Esophagus squamous epithelium (tissue), 5 donors: Measurements from ENCODE around the gene LAMA1. TPM values are rescaled to one million over a fixed set of nuclear protein-coding genes. Genes with fewer than 3 reads are reported as not detected.

Experiments used
- DNase-seq: peaks from one replicate; lab custom pipeline; 2025; lab: John Stamatoyannopoulos, UW
- H3K27ac ChIP-seq, 4 donors: fragments of 200-600 bp; sonication (generic); one replicate each; pipeline ENCODE4 v1.5.1; 2016 to 2019; ENCODE audit warnings: mild to moderate bottlenecking in 1 of 4
- H3K27me3 ChIP-seq, 4 donors: fragments of 200-600 bp; sonication (generic); 1 replicate in 3 of 4; 2 replicates in 1 of 4; pipeline versions ENCODE4 v1.5.1 to v1.6.0; 2017 to 2021; ENCODE audit warnings: antibody characterized with exemption in 1 of 4
- H3K36me3 ChIP-seq, 3 donors: fragments of 200-600 bp; sonication (generic); one replicate each; pipeline ENCODE4 v1.5.1; 2016 to 2019
- H3K4me1 ChIP-seq, 3 donors: fragments of 200-600 bp; sonication (generic); one replicate each; pipeline ENCODE4 v1.5.1; 2017 to 2019
- H3K4me3 ChIP-seq, 4 donors: fragments of 200-600 bp; sonication (generic); 1 replicate in 3 of 4; 2 replicates in 1 of 4; pipeline ENCODE4 v1.5.1; 2016 to 2019; ENCODE audit warnings: mild to moderate bottlenecking in 2 of 4, moderate library complexity in 1 of 4
- H3K9me3 ChIP-seq, 3 donors: fragments of 200-600 bp; sonication (generic); one replicate each; pipeline ENCODE4 v1.5.1; 2016 to 2019
- POLR2A ChIP-seq, 4 donors: fragments of 450-650 bp; IDR thresholded peaks; one replicate each; pipeline ENCODE4 v1.6.1; 2017; ENCODE audit warnings: antibody characterized with exemption in 4 of 4, mild to moderate bottlenecking in 4 of 4, moderate library complexity in 3 of 4
- WGBS, 2 donors: methylation state at CpG; one replicate each; pipeline ENCODE4 v1.1.5; 2018; 5-methylcytosine and 5-hydroxymethylcytosine counted together
- intact Hi-C: fragments of 100-400 bp; cut with DNase I; formaldehyde crosslinking; loops from one replicate; pipeline ENCODE4 v1.15.0; 2022
- total RNA-seq, 4 donors: library from RNA; depleted of rRNA; stranded (reverse); fragments of >200 nt; gene quantifications; one replicate each; pipeline ENCODE4 v1.1.0, GENCODE V29; 2016
- TF ChIP-seq, protein P1 (sequence below), 6 experiments: fragments of 450-650 bp in 4 of 6; fragments of 200-600 bp in 2 of 6; sonication (generic) in 2 of 6; IDR thresholded peaks; one replicate each; pipeline ENCODE4 v1.5.1; 2016 to 2019; ENCODE audit warnings: antibody characterized with exemption in 6 of 6, mild to moderate bottlenecking in 4 of 6, moderate library complexity in 4 of 6
- donor health status: DM: yes; HTN: yes; CAD: no.

Gene LAMA1
- total RNA-seq, 4 donors from 2014 or later, result 0.08 to 2.7 (median 1.6) TPM

GRCh38 chr18:7011142-7011541 is 106.5 kb downstream of the LAMA1 start:
- H3K4me3 ChIP-seq, result no peak overlapping the region
- DNase-seq, result no peak
- intact Hi-C loops, result no loop called here
- no peaks in the 10 kb centered on the region for H3K27me3 ChIP-seq
- no peak overlapping the region for H3K27ac ChIP-seq
- WGBS, 2 donors, result 75 to 87% methylated on average over 11 to 19 of the region's 19 CpGs
- H3K9me3 ChIP-seq, result no peaks in the 10 kb centered on the region
- no peak for TF ChIP-seq POLR2A (IDR thresholded peaks at IDR 0.05)
- TF ChIP-seq, protein P1, sequence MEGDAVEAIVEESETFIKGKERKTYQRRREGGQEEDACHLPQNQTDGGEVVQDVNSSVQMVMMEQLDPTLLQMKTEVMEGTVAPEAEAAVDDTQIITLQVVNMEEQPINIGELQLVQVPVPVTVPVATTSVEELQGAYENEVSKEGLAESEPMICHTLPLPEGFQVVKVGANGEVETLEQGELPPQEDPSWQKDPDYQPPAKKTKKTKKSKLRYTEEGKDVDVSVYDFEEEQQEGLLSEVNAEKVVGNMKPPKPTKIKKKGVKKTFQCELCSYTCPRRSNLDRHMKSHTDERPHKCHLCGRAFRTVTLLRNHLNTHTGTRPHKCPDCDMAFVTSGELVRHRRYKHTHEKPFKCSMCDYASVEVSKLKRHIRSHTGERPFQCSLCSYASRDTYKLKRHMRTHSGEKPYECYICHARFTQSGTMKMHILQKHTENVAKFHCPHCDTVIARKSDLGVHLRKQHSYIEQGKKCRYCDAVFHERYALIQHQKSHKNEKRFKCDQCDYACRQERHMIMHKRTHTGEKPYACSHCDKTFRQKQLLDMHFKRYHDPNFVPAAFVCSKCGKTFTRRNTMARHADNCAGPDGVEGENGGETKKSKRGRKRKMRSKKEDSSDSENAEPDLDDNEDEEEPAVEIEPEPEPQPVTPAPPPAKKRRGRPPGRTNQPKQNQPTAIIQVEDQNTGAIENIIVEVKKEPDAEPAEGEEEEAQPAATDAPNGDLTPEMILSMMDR (IDR thresholded peaks at IDR 0.05), result no peak
- no peaks in the 10 kb centered on the region for H3K36me3 ChIP-seq
- H3K4me1 ChIP-seq, result no peaks in the 10 kb centered on the region

GRCh38 chr18:7004009-7004408 is 113.6 kb downstream of the LAMA1 start:
- TF ChIP-seq, protein P1 (IDR thresholded peaks at IDR 0.05), result no peak
- TF ChIP-seq POLR2A (IDR thresholded peaks at IDR 0.05), result no peak
- Histone ChIP-seq H3K4me3 (no peak overlapping the region), H3K27me3 (no peaks in the 10 kb centered on the region), H3K27ac (peak overlapping the region in 2 of 4 donors; percentile 20 to 39), H3K4me1 (peaks cover 0 to 7% (median 0%) of the 10 kb centered on the region in 3 donors), H3K9me3 (no peaks in the 10 kb centered on the region), H3K36me3 (no peaks in the 10 kb centered on the region)
- intact Hi-C loops, result no loop called here
- DNase-seq, result no peak
- WGBS, 2 donors, result 84 to 85% methylated on average over 6 of the region's 6 CpGs

GRCh38 chr18:7002107-7002506 is 115.5 kb downstream of the LAMA1 start:
- H3K4me1 ChIP-seq, result peaks cover 0 to 7% (median 0%) of the 10 kb centered on the region in 3 donors
- TF ChIP-seq, protein P1 (IDR thresholded peaks at IDR 0.05), result no peak
- no peak overlapping the region for H3K4me3 ChIP-seq
- H3K27ac ChIP-seq, result no peak overlapping the region
- no peaks in the 10 kb centered on the region for H3K9me3 ChIP-seq
- DNase-seq, result no peak
- 77 to 86% methylated on average over 3 of the region's 3 CpGs for WGBS, 2 donors
- intact Hi-C loops, result no loop called here
- no peaks in the 10 kb centered on the region for H3K27me3 ChIP-seq
- no peaks in the 10 kb centered on the region for H3K36me3 ChIP-seq

DNA sequence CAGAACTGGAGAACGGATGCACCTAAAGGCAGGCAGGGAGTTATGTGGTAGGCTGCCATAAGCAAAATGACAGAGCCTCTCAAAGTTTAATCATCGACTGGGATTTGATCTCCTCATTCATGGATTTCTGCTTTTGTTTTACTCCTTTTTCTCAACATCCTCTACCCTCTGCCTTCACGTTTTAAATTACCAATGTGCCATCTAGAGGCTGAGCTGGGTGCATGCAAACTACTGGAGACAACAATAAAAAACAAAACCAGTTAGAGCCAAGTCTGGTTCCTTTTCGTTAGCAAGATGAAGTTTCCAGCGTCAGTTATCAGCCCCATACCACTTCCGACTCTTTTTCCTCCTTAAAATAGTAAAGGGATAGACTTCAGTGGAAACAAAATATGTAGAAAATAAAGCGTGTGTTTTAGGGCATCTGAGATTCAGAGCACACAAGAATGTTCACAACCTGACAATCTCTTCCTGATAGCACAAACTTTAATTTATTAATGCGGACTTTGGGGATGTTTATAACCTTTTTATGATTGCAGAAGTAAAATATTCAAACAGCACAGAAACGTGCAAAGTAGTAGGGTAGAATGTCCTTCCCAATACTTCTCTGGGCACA is 117.0 kb downstream of the LAMA1 start:
- no peaks in the 10 kb centered on the region for H3K9me3 ChIP-seq
- H3K4me1 ChIP-seq, result peaks cover 0 to 7% (median 0%) of the 10 kb centered on the region in 3 donors
- DNase-seq, result no peak
- intact Hi-C loops, result no loop called here
- no peak overlapping the region for H3K27ac ChIP-seq
- H3K4me3 ChIP-seq, result no peak overlapping the region
- WGBS, 2 donors, result 23 to 32% methylated on average over 9 of the region's 9 CpGs
- no peak for TF ChIP-seq POLR2A (IDR thresholded peaks at IDR 0.05)
- TF ChIP-seq, protein P1 (IDR thresholded peaks at IDR 0.05), result peak in 5 of 6 experiments; percentile 28 to 52 (median 35)
- H3K36me3 ChIP-seq, result no peaks in the 10 kb centered on the region
- H3K27me3 ChIP-seq, result no peaks in the 10 kb centered on the region

DNA sequence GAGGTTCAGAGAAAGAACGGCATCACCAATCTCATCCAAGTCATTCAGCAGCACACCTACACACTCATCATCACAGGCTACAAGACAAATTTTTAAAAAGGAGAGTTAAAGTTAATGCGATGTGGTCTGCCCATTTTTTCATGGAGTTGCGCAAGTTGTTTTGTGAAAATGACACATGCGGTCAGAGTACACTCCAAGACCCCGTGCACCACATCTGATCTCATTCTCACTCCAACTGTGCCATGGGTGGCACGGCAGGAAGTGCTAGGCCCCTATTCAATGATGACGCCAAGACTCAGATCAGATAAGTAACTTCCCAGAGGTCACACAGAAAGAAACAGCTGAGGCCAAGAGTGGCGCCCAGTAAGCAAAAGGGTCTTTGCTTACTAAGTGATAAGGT is 119.8 kb downstream of the LAMA1 start:
- no peak for DNase-seq
- intact Hi-C loops, result no loop called here
- H3K4me3 ChIP-seq, result no peak overlapping the region
- TF ChIP-seq POLR2A (IDR thresholded peaks at IDR 0.05), result no peak
- TF ChIP-seq, protein P1 (IDR thresholded peaks at IDR 0.05), result no peak
- no peaks in the 10 kb centered on the region for H3K27me3 ChIP-seq
- H3K9me3 ChIP-seq, result no peaks in the 10 kb centered on the region
- peaks cover 4 to 22% (median 5%) of the 10 kb centered on the region in 3 donors for H3K4me1 ChIP-seq
- H3K27ac ChIP-seq, result no peak overlapping the region
- no peaks in the 10 kb centered on the region for H3K36me3 ChIP-seq
- 78 to 84% methylated on average over 8 of the region's 8 CpGs for WGBS, 2 donors
